Measurements from ENCODE around the gene CD207. TPM values are rescaled to one million over a fixed set of nuclear protein-coding genes. Genes with fewer than 3 reads are reported as not detected.

The CD207 gene
- total and polyA plus RNA-seq, 2 of the 8 experiments (the other 6 are each of a cell fraction or from before 2014, with no cell fraction given), result not detected

DNA sequence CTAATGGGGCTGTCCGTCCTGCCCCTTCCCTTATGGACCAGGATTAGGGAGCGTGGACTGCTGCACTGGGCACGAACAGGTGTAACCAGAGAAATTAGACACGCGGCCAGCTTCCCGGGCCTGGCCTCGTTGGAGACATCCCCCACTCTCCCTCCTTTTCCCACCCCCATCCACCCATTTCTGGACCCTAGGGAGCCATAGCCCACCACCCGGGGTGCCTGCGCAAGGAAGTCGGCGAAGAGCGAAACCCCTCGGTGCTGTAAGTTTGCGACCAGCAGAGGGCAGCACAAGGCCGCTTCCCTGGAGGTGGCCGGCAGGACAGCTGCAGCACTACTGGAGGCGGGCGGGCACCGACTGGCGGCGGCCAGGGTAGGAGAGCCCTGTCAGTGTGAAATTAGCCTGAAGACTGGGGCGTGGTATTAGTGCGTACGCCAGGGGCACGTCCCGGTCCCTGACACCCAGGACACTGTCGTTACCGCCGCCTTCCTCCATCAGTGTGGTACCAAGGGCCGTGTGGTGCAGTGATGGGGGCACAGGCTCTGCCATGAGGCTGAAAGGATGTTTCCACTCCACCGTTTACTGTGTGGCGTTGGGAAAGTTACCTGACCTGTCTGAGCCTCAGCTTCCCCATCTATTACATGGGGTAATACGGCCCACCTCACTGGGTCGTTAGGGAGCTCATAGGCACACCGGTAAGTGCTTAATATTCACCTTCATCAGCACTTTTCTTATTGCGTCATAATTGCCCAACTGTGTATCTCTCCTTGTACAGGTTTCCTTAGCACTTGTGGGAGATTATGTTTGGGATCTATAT lies 36.0 kb upstream of the CD207 start (continued):
- TF ChIP-seq SIRT6 (IDR thresholded peaks at IDR 0.05; ENCODE audit: low read length) (no peak), BCL11A (IDR thresholded peaks at IDR 0.05; ENCODE audit: low read depth in 2 of 2, low read length in 2 of 2) (no peak), EZH2 (IDR thresholded peaks at IDR 0.05; ENCODE audit: low read depth, low read length, severe bottlenecking) (no peak), BRCA1 (IDR thresholded peaks at IDR 0.05; ENCODE audit: low read depth, low read length) (no peak), SP1 (IDR thresholded peaks at IDR 0.05; ENCODE audit: low read depth, low read length) (no peak), KDM5A (IDR thresholded peaks at IDR 0.05; ENCODE audit: low read length) (no peak), RAD21 (IDR thresholded peaks at IDR 0.05 in 1 of 2, conservative IDR thresholded peaks at IDR 0.05 in 1 of 2; ENCODE audit: low read depth in 2 of 2, low read length in 2 of 2) (peak; percentile 92 to 96)
- TF ChIP-seq, protein P1, sequence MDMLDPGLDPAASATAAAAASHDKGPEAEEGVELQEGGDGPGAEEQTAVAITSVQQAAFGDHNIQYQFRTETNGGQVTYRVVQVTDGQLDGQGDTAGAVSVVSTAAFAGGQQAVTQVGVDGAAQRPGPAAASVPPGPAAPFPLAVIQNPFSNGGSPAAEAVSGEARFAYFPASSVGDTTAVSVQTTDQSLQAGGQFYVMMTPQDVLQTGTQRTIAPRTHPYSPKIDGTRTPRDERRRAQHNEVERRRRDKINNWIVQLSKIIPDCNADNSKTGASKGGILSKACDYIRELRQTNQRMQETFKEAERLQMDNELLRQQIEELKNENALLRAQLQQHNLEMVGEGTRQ (IDR thresholded peaks at IDR 0.05; ENCODE audit: low read length), result no peak
- TF ChIP-seq, protein P2, sequence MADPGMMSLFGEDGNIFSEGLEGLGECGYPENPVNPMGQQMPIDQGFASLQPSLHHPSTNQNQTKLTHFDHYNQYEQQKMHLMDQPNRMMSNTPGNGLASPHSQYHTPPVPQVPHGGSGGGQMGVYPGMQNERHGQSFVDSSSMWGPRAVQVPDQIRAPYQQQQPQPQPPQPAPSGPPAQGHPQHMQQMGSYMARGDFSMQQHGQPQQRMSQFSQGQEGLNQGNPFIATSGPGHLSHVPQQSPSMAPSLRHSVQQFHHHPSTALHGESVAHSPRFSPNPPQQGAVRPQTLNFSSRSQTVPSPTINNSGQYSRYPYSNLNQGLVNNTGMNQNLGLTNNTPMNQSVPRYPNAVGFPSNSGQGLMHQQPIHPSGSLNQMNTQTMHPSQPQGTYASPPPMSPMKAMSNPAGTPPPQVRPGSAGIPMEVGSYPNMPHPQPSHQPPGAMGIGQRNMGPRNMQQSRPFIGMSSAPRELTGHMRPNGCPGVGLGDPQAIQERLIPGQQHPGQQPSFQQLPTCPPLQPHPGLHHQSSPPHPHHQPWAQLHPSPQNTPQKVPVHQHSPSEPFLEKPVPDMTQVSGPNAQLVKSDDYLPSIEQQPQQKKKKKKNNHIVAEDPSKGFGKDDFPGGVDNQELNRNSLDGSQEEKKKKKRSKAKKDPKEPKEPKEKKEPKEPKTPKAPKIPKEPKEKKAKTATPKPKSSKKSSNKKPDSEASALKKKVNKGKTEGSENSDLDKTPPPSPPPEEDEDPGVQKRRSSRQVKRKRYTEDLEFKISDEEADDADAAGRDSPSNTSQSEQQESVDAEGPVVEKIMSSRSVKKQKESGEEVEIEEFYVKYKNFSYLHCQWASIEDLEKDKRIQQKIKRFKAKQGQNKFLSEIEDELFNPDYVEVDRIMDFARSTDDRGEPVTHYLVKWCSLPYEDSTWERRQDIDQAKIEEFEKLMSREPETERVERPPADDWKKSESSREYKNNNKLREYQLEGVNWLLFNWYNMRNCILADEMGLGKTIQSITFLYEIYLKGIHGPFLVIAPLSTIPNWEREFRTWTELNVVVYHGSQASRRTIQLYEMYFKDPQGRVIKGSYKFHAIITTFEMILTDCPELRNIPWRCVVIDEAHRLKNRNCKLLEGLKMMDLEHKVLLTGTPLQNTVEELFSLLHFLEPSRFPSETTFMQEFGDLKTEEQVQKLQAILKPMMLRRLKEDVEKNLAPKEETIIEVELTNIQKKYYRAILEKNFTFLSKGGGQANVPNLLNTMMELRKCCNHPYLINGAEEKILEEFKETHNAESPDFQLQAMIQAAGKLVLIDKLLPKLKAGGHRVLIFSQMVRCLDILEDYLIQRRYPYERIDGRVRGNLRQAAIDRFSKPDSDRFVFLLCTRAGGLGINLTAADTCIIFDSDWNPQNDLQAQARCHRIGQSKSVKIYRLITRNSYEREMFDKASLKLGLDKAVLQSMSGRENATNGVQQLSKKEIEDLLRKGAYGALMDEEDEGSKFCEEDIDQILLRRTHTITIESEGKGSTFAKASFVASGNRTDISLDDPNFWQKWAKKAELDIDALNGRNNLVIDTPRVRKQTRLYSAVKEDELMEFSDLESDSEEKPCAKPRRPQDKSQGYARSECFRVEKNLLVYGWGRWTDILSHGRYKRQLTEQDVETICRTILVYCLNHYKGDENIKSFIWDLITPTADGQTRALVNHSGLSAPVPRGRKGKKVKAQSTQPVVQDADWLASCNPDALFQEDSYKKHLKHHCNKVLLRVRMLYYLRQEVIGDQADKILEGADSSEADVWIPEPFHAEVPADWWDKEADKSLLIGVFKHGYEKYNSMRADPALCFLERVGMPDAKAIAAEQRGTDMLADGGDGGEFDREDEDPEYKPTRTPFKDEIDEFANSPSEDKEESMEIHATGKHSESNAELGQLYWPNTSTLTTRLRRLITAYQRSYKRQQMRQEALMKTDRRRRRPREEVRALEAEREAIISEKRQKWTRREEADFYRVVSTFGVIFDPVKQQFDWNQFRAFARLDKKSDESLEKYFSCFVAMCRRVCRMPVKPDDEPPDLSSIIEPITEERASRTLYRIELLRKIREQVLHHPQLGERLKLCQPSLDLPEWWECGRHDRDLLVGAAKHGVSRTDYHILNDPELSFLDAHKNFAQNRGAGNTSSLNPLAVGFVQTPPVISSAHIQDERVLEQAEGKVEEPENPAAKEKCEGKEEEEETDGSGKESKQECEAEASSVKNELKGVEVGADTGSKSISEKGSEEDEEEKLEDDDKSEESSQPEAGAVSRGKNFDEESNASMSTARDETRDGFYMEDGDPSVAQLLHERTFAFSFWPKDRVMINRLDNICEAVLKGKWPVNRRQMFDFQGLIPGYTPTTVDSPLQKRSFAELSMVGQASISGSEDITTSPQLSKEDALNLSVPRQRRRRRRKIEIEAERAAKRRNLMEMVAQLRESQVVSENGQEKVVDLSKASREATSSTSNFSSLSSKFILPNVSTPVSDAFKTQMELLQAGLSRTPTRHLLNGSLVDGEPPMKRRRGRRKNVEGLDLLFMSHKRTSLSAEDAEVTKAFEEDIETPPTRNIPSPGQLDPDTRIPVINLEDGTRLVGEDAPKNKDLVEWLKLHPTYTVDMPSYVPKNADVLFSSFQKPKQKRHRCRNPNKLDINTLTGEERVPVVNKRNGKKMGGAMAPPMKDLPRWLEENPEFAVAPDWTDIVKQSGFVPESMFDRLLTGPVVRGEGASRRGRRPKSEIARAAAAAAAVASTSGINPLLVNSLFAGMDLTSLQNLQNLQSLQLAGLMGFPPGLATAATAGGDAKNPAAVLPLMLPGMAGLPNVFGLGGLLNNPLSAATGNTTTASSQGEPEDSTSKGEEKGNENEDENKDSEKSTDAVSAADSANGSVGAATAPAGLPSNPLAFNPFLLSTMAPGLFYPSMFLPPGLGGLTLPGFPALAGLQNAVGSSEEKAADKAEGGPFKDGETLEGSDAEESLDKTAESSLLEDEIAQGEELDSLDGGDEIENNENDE (IDR thresholded peaks at IDR 0.05; ENCODE audit: insufficient replicate concordance, low read length), result no peak

Measured in H1 (cell line).